Thoracic aorta (tissue), 2 donors: Measurements from ENCODE around the gene KIF18B. TPM values are rescaled to one million over a fixed set of nuclear protein-coding genes. Genes with fewer than 3 reads are reported as not detected.

Experiments used
- ATAC-seq: fragments of 150-250 bp; one replicate; pipeline ENCODE4 v1.8.0; 2017; ENCODE audit warnings: low read depth; ENCODE audit not compliant: insufficient number of reproducible peaks, low FRiP score
- DNase-seq: peaks from one replicate; pipeline ENCODE4 v3.0.0-alpha.2; 2020; ENCODE audit warnings: low spot score
- H3K27ac ChIP-seq, 2 donors: fragments of 200-600 bp; sonication (generic); 1 replicate in 1 of 2; 2 replicates in 1 of 2; pipeline ENCODE4 v1.5.1; 2016; ENCODE audit warnings: mild to moderate bottlenecking in 2 of 2, moderate library complexity in 2 of 2
- H3K27me3 ChIP-seq: fragments of 200-600 bp; sonication (generic); replicated peaks from 2 replicates; pipeline ENCODE4 v1.6.0; 2016; ENCODE audit warnings: mild to moderate bottlenecking; ENCODE audit not compliant: insufficient read depth
- H3K36me3 ChIP-seq: fragments of 200-600 bp; sonication (generic); one replicate; pipeline ENCODE4 v1.5.1; 2016
- H3K4me1 ChIP-seq, 2 donors: fragments of 200-600 bp; sonication (generic); 1 replicate in 1 of 2; 2 replicates in 1 of 2; pipeline versions ENCODE4 v1.5.1 to v1.6.0; 2016; ENCODE audit warnings: low read depth in 2 of 2, mild to moderate bottlenecking in 1 of 2; ENCODE audit not compliant: control insufficient read depth in 1 of 2
- H3K4me3 ChIP-seq: fragments of 200-600 bp; sonication (generic); 2 replicates; pipeline ENCODE4 v1.5.1; 2016; ENCODE audit warnings: mild to moderate bottlenecking
- H3K9me3 ChIP-seq: fragments of 200-600 bp; sonication (generic); 2 replicates; pipeline ENCODE4 v1.5.1; 2016
- total RNA-seq, 2 donors: library from RNA; depleted of rRNA; stranded (reverse); fragments of >200 nt; gene quantifications; one replicate each; pipeline versions ENCODE4 v1.1.0 to v1.2.3, GENCODE V29; 2016
- TF ChIP-seq, protein P1 (sequence below): fragments of 200-600 bp; sonication (generic); IDR thresholded peaks from one replicate; pipeline ENCODE4 v1.5.1; 2019; ENCODE audit warnings: antibody characterized with exemption

Gene KIF18B
- total RNA-seq = 1 to 10 TPM in 1 of 2 donors, not detected in 1; 2.0 TPM

GRCh38 chr17:44947461-44948314 is at the start of gene KIF18B:
KIF18B (minus strand) TSS chr17:44947773; CDS start chr17:44936344, 11,429 bp downstream.
- Histone ChIP-seq H3K27me3 (no peaks in the 10 kb centered on the region), H3K9me3 (no peaks in the 10 kb centered on the region), H3K36me3 (no peaks in the 10 kb centered on the region), H3K4me1 (peaks cover 8 to 13% of the 10 kb centered on the region in 2 donors), H3K4me3 (peak within 1 kb of the TSS; percentile 71), H3K27ac (no peak within 1 kb of the TSS)
- peak; percentile 82 for DNase-seq
- TF ChIP-seq, protein P1, sequence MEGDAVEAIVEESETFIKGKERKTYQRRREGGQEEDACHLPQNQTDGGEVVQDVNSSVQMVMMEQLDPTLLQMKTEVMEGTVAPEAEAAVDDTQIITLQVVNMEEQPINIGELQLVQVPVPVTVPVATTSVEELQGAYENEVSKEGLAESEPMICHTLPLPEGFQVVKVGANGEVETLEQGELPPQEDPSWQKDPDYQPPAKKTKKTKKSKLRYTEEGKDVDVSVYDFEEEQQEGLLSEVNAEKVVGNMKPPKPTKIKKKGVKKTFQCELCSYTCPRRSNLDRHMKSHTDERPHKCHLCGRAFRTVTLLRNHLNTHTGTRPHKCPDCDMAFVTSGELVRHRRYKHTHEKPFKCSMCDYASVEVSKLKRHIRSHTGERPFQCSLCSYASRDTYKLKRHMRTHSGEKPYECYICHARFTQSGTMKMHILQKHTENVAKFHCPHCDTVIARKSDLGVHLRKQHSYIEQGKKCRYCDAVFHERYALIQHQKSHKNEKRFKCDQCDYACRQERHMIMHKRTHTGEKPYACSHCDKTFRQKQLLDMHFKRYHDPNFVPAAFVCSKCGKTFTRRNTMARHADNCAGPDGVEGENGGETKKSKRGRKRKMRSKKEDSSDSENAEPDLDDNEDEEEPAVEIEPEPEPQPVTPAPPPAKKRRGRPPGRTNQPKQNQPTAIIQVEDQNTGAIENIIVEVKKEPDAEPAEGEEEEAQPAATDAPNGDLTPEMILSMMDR = no peak
- ATAC-seq = peak; percentile 94

- TF ChIP-seq, protein P1 = no peak
- ATAC-seq = no peak
These were observed 48.7 kb upstream of the KIF18B start for GRCh38 chr17:44996304-44996703.

GRCh38 chr17:44995436-44996001 is 47.9 kb upstream of the KIF18B start:
- H3K36me3 ChIP-seq = no peaks in the 10 kb centered on the region
- H3K4me3 ChIP-seq = no peak overlapping the region
- H3K27me3 ChIP-seq = no peaks in the 10 kb centered on the region
- TF ChIP-seq, protein P1 = no peak
- DNase-seq (no peak), ATAC-seq (no peak)
- H3K9me3 ChIP-seq = no peaks in the 10 kb centered on the region
- H3K4me1 ChIP-seq = no peaks in the 10 kb centered on the region
- no peak overlapping the region for H3K27ac ChIP-seq

More at GRCh38 chr17:44996304-44996703, 48.7 kb upstream of the KIF18B start:
- Histone ChIP-seq H3K9me3 (no peaks in the 10 kb centered on the region), H3K4me3 (no peak overlapping the region), H3K36me3 (no peaks in the 10 kb centered on the region), H3K4me1 (no peaks in the 10 kb centered on the region), H3K27ac (no peak overlapping the region), H3K27me3 (no peaks in the 10 kb centered on the region)
- DNase-seq = no peak

GRCh38 chr17:44992242-44992939 is 44.8 kb upstream of the KIF18B start:
- H3K4me3 ChIP-seq = no peak overlapping the region
- TF ChIP-seq, protein P1 = no peak
- H3K4me1 ChIP-seq = peaks cover 0 to 2% of the 10 kb centered on the region in 2 donors
- no peaks in the 10 kb centered on the region for H3K9me3 ChIP-seq
- H3K27me3 ChIP-seq = no peaks in the 10 kb centered on the region
- no peak overlapping the region for H3K27ac ChIP-seq
- H3K36me3 ChIP-seq = no peaks in the 10 kb centered on the region
- no peak for DNase-seq
- ATAC-seq = no peak

DNA sequence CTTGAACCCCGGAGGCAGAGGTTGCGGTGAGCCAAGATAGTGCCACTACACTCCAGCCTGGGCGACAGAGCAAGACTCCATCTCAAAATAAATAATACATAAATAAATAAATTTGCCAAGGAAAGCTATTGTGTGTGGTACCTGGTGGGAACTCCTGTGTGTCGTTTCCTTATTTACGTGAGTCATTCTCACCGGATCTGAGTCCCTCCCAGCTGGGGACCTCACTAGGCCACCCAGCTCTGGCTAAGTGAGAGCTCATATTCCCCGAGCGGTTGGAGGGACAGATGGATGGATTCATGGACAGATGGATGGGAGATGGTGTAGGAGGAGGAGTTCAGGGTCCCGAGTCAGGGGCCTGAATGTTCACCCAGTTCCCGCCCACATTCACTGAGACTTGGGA is 43.4 kb upstream of the KIF18B start:
- peaks cover 0 to 5% of the 10 kb centered on the region in 2 donors for H3K4me1 ChIP-seq
- ATAC-seq (no peak), DNase-seq (no peak)
- no peaks in the 10 kb centered on the region for H3K9me3 ChIP-seq
- no peaks in the 10 kb centered on the region for H3K27me3 ChIP-seq
- TF ChIP-seq, protein P1 = no peak
- H3K27ac ChIP-seq = no peak overlapping the region
- H3K4me3 ChIP-seq = no peak overlapping the region
- H3K36me3 ChIP-seq = no peaks in the 10 kb centered on the region
